H1 (cell line): ENCODE results near the gene TBC1D24. TPM values are rescaled to one million over a fixed set of nuclear protein-coding genes. Genes with fewer than 3 reads are reported as not detected.

Source experiments
- CTCF ChIA-PET: fragments of 300-600 bp; sonication (Branson Sonifier 250); formaldehyde crosslinking; loops from one replicate; lab custom pipeline; 2021; ENCODE audit not compliant: partially characterized antibody; lab: Charles Lee
- POLR2A ChIA-PET: fragments of 300-600 bp; sonication (Branson Sonifier 250); formaldehyde crosslinking; loops from one replicate; lab custom pipeline; 2021; ENCODE audit warnings: inconsistent platforms; ENCODE audit not compliant: partially characterized antibody; lab: Charles Lee
- DNase-seq, 2 experiments: peaks; one replicate each; pipeline versions ENCODE4 v3.0.0 to v3.0.0-alpha.2; 2010 to 2022; ENCODE audit warnings: low spot score in 2 of 2, low read depth in 1 of 2, mixed read lengths in 1 of 2
- FAIRE-seq: peaks from 2 replicates; lab custom pipeline; 2011; peaks lifted over from hg19 to GRCh38; lab: Jason Lieb, UNC
- H2AFZ ChIP-seq: 2 replicates; pipeline ENCODE4 v1.8.1; 2012; ENCODE audit warnings: low read length, inconsistent platforms
- H2AK5ac ChIP-seq: 2 replicates; pipeline ENCODE4 v1.6.1; 2013; ENCODE audit warnings: low read depth, low read length
- H2BK120ac ChIP-seq: replicated peaks from 2 replicates; pipeline ENCODE3; 2013; ENCODE audit warnings: low read depth, low read length, inconsistent platforms
- H2BK12ac ChIP-seq: 2 replicates; pipeline ENCODE4 v1.6.1; 2013; ENCODE audit warnings: low read depth, low read length
- H2BK15ac ChIP-seq: 2 replicates; pipeline ENCODE4 v1.6.1; 2013; ENCODE audit warnings: low read length
- H2BK20ac ChIP-seq: 2 replicates; pipeline ENCODE4 v1.6.1; 2013; ENCODE audit warnings: low read length
- H2BK5ac ChIP-seq: 2 replicates; pipeline ENCODE4 v1.6.1; 2013; ENCODE audit warnings: low read depth, low read length
- H3K14ac ChIP-seq: 2 replicates; pipeline ENCODE4 v1.6.1; 2013; ENCODE audit warnings: inconsistent platforms; ENCODE audit not compliant: insufficient read length
- H3K18ac ChIP-seq: 2 replicates; pipeline ENCODE4 v1.6.1; 2013; ENCODE audit warnings: low read length; ENCODE audit errors: extremely low read depth
- H3K23ac ChIP-seq: 2 replicates; pipeline ENCODE4 v1.6.1; 2013; ENCODE audit warnings: inconsistent platforms; ENCODE audit not compliant: insufficient read length
- H3K23me2 ChIP-seq: 2 replicates; pipeline ENCODE4 v1.6.1; 2013; ENCODE audit warnings: low read depth, low read length
- H3K27ac ChIP-seq: 2 replicates; pipeline ENCODE4 v1.6.1; 2011; ENCODE audit warnings: low read depth, low read length, inconsistent platforms
- H3K27me3 ChIP-seq, 4 experiments: replicated peaks in 1 of 4; 1 replicate in 1 of 4; 2 replicates in 3 of 4; pipeline versions ENCODE4 v1.6.1 to v1.8.1; 2011 to 2013; ENCODE audit warnings: low read length in 3 of 4, mild to moderate bottlenecking in 3 of 4, inconsistent platforms in 2 of 4, mixed read lengths in 2 of 4, moderate library complexity in 1 of 4; ENCODE audit not compliant: control insufficient read depth in 3 of 4, insufficient read depth in 3 of 4; ENCODE audit errors: extremely low read depth in 1 of 4
- H3K36me3 ChIP-seq, 4 experiments: 2 replicates each; pipeline versions ENCODE4 v1.6.1 to v1.8.1; 2011 to 2013; ENCODE audit warnings: mild to moderate bottlenecking in 4 of 4, low read length in 3 of 4, moderate library complexity in 2 of 4, control low read depth in 1 of 4, inconsistent platforms in 1 of 4; ENCODE audit not compliant: insufficient read depth in 4 of 4, control insufficient read depth in 2 of 4
- H3K4ac ChIP-seq: replicated peaks from 2 replicates; pipeline ENCODE3; 2013; ENCODE audit warnings: low read length, low read depth, mixed read lengths, inconsistent platforms; ENCODE audit not compliant: insufficient read length
- H3K4me1 ChIP-seq, 4 experiments: replicated peaks in 1 of 4; 1 replicate in 1 of 4; 2 replicates in 3 of 4; pipeline versions ENCODE4 v1.6.1 to v1.8.1; 2011 to 2013; ENCODE audit warnings: low read length in 3 of 4, inconsistent platforms in 2 of 4, mixed read lengths in 1 of 4; ENCODE audit not compliant: insufficient read depth in 4 of 4, control insufficient read depth in 3 of 4
- H3K4me2 ChIP-seq, 2 experiments: 2 replicates each; pipeline versions ENCODE4 v1.6.1 to v1.8.1; 2011 to 2013; ENCODE audit warnings: low read depth in 2 of 2, low read length in 2 of 2, control low read depth in 1 of 2, inconsistent platforms in 1 of 2, mild to moderate bottlenecking in 1 of 2; ENCODE audit not compliant: insufficient read depth in 1 of 2
- H3K4me3 ChIP-seq, 4 experiments: fragments of 200-600, 300-600 bp in 1 of 4; sonication (generic), shearing (Covaris generic), sonication (Bioruptor Twin) in 1 of 4; 2 replicates each; pipeline versions ENCODE4 v1.5.1 to v1.8.1; 2011 to 2016; ENCODE audit warnings: low read length in 4 of 4, low read depth in 3 of 4, control low read depth in 2 of 4, inconsistent platforms in 2 of 4, mild to moderate bottlenecking in 2 of 4, mixed read lengths in 1 of 4, moderate library complexity in 1 of 4; ENCODE audit not compliant: insufficient read depth in 2 of 4; ENCODE audit errors: extremely low read depth in 1 of 4
- H3K56ac ChIP-seq: replicated peaks from 2 replicates; pipeline ENCODE3; 2013; ENCODE audit warnings: low read depth, mild to moderate bottlenecking, mixed read lengths, low read length, inconsistent platforms; ENCODE audit not compliant: insufficient read length
- H3K79me1 ChIP-seq: 2 replicates; pipeline ENCODE4 v1.6.1; 2013; ENCODE audit warnings: low read depth, low read length, control low read depth
- H3K79me2 ChIP-seq, 2 experiments: 2 replicates each; pipeline versions ENCODE4 v1.6.1 to v1.8.1; 2012 to 2013; ENCODE audit warnings: low read length in 2 of 2, mild to moderate bottlenecking in 2 of 2, inconsistent platforms in 1 of 2; ENCODE audit not compliant: insufficient read depth in 2 of 2, control insufficient read depth in 1 of 2
- H3K9ac ChIP-seq, 4 experiments: replicated peaks in 1 of 4; 1 replicate in 1 of 4; 2 replicates in 3 of 4; pipeline versions ENCODE4 v1.6.1 to v1.8.1; 2011 to 2013; ENCODE audit warnings: low read depth in 3 of 4, low read length in 3 of 4, control low read depth in 2 of 4, mild to moderate bottlenecking in 2 of 4, moderate library complexity in 2 of 4, inconsistent platforms in 1 of 4; ENCODE audit errors: extremely low read depth in 1 of 4
- H3K9me3 ChIP-seq, 2 experiments: 2 replicates each; pipeline versions ENCODE4 v1.6.1 to v1.8.1; 2012 to 2013; ENCODE audit warnings: mild to moderate bottlenecking in 2 of 2, moderate library complexity in 2 of 2, control low read depth in 1 of 2, inconsistent platforms in 1 of 2, low read depth in 1 of 2, low read length in 1 of 2, mixed read lengths in 1 of 2; ENCODE audit not compliant: insufficient read depth in 2 of 2
- H4K20me1 ChIP-seq, 2 experiments: replicated peaks in 1 of 2; 2 replicates each; pipeline versions ENCODE3 to v1.8.1; 2011 to 2013; ENCODE audit warnings: inconsistent platforms in 2 of 2, low read length in 2 of 2, mild to moderate bottlenecking in 1 of 2; ENCODE audit not compliant: insufficient read depth in 2 of 2, control insufficient read depth in 1 of 2
- H4K5ac ChIP-seq: 2 replicates; pipeline ENCODE4 v1.6.1; 2013; ENCODE audit warnings: low read length, low read depth, mixed read lengths, inconsistent platforms; ENCODE audit not compliant: insufficient read length
- H4K8ac ChIP-seq: 2 replicates; pipeline ENCODE4 v1.8.0; 2013; ENCODE audit warnings: mild to moderate bottlenecking, moderate library complexity, low read length, inconsistent platforms; ENCODE audit not compliant: insufficient read depth; ENCODE audit errors: extremely low read depth
- H4K91ac ChIP-seq: replicated peaks from 2 replicates; pipeline ENCODE3; 2013; ENCODE audit warnings: low read length, mixed read lengths, inconsistent platforms; ENCODE audit not compliant: insufficient read length
- CHD1 ChIP-seq: IDR thresholded peaks from 2 replicates; pipeline ENCODE4 v1.6.1; 2012; ENCODE audit warnings: low read depth, low read length, improper control_type of control experiment
- EZH2 ChIP-seq: fragments of 200-600 bp; sonication (generic); IDR thresholded peaks from 2 replicates; pipeline ENCODE4 v1.7.1; 2012; ENCODE audit warnings: low read depth, mild to moderate bottlenecking, moderate library complexity, low read length, inconsistent platforms; ENCODE audit not compliant: severe bottlenecking
- GABPA ChIP-seq: IDR thresholded peaks from 2 replicates; pipeline ENCODE4 v1.6.1; 2011; ENCODE audit warnings: mild to moderate bottlenecking, low read length, moderate library complexity, borderline replicate concordance; ENCODE audit not compliant: insufficient read depth
- RXRA ChIP-seq: IDR thresholded peaks from 2 replicates; pipeline ENCODE4 v1.6.1; 2011; ENCODE audit warnings: low read depth, mild to moderate bottlenecking, low read length, moderate library complexity; ENCODE audit not compliant: insufficient read depth
- SAP30 ChIP-seq: fragments of 300-600 bp; sonication (generic); IDR thresholded peaks from 2 replicates; pipeline ENCODE4 v1.7.1; 2012; ENCODE audit warnings: low read length, moderate library complexity, mild to moderate bottlenecking, inconsistent platforms; ENCODE audit not compliant: insufficient read depth, insufficient replicate concordance
- SIRT6 ChIP-seq: IDR thresholded peaks from one replicate; pipeline ENCODE4 v1.7.1; 2012; ENCODE audit warnings: low read length, inconsistent platforms
- YY1 ChIP-seq: IDR thresholded peaks from 2 replicates; pipeline ENCODE4 v1.6.1; 2011; ENCODE audit warnings: low read depth, mild to moderate bottlenecking, low read length
- WGBS, 2 experiments: shearing (Covaris generic) in 1 of 2; methylation state at CpG; one replicate each; pipeline versions ENCODE4 v1.1.6 to v1.1.7; 2013 to 2015; ENCODE audit warnings: low lambda C conversion rate in 2 of 2, mixed read lengths in 2 of 2, inconsistent platforms in 1 of 2, low coverage in 1 of 2, missing lambda C conversion rate in 1 of 2; ENCODE audit not compliant: insufficient replicate concordance in 2 of 2, insufficient coverage in 1 of 2, insufficient read length in 1 of 2; ENCODE audit errors: extremely low coverage in 1 of 2, missing lambda C conversion rate in 1 of 2; 5-methylcytosine and 5-hydroxymethylcytosine counted together
- polyA plus RNA-seq, 7 experiments: library from polyadenylated mRNA; depleted of rRNA in 3 of 7; stranded (reverse) in 5 of 7; unstranded in 2 of 7; fragments of >200 nt in 5 of 7; fragments of 200-250 nt in 2 of 7; gene quantifications; 1 replicate in 5 of 7; 2 replicates in 1 of 7; 4 replicates in 1 of 7; pipeline versions ENCODE4 v1.2.1 to v1.2.3, GENCODE V29; 2011 to 2013; ENCODE audit warnings: missing spikeins in 2 of 7, mixed read lengths in 2 of 7
- total RNA-seq: library from RNA; stranded (reverse); fragmentation: NEBNext Ultra II Directional; extraction: Animal tissue kit (Norgen Biotek cat#: 25700); gene quantifications from 2 replicates; pipeline ENCODE4 v1.2.1, GENCODE V29; 2021

TBC1D24 gene
- total and polyA plus RNA-seq, 2 of the 8 experiments (the other 6 are each of a cell fraction or from before 2014, with no cell fraction given), result 8.7 to 21.5 TPM

DNA sequence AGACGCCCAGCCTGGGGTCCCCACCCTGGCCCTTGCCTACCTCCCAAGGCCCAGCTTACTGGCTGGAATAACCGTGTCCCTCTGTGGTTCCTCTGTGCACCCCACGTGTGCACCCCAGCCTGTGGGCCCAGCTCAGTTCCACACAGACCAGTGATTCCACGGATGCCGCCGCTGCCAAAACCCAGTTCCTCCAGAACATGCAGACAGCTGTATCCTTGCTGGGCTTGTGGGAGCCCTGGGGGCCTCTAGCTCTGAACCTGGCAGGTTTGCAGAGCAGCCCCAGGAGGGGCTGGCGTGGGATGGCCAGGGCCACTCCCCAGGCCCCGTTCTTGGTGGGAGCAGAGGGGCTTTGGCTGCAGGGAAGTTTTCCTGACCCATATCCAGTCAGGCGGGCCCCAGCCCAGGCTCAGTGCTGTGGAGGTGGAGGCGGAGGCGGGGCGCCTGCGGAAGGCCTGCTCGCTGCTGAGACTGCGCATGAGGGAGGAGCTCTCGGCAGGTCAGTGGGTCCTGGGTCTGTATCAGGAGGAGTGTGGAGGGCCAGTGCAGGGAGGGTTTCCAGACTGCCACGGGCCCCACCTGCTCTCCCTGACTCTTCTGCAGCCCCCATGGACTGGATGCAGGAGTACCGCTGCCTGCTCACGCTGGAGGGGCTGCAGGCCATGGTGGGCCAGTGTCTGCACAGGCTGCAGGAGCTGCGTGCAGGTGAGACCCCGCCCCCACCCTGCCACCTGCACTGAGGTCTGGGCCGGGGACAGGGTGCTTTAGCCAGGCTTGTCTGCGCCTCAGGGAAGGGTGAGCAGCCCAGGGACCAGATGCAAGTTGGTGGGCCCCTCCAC lies 12.7 kb upstream of the TBC1D24 start:
- Histone ChIP-seq H3K27ac (no peak overlapping the region), H2BK15ac (no peak overlapping the region), H4K8ac (no peak overlapping the region), H3K36me3 (peaks cover 0 to 16% (median 8%) of the 10 kb centered on the region in 4 experiments; a peak in 5 of 8 replicates), H2BK12ac (no peak overlapping the region), H3K18ac (no peak overlapping the region), H4K91ac (no peak overlapping the region), H2BK20ac (no peak overlapping the region), H3K56ac (no peak overlapping the region), H2AFZ (no peak overlapping the region), H4K20me1 (peaks cover 2 to 10% of the 10 kb centered on the region in 2 experiments), H3K23me2 (peaks cover 13% of the 10 kb centered on the region; the same call in 1 of the 2 replicates), H3K9me3 (no peaks in the 10 kb centered on the region), H3K27me3 (no peaks in the 10 kb centered on the region; a peak in 1 of 7 replicates), H2AK5ac (no peak overlapping the region), H3K23ac (no peak overlapping the region), H3K9ac (no peak overlapping the region), H3K4ac (no peak overlapping the region), H3K79me2 (peaks cover 0 to 6% of the 10 kb centered on the region in 2 experiments; a peak in 2 of 4 replicates), H2BK120ac (no peak overlapping the region), H4K5ac (no peak overlapping the region), H3K4me2 (no peak overlapping the region), H3K79me1 (peaks cover 10% of the 10 kb centered on the region), H3K14ac (no peak overlapping the region), H3K4me3 (no peak overlapping the region), H3K4me1 (peaks cover 0 to 20% (median 17%) of the 10 kb centered on the region in 4 experiments; a peak in 6 of 7 replicates), H2BK5ac (no peak overlapping the region)
- ChIA-PET POLR2A (interaction anchor here (0.6 to 1.6 kb wide), 4 partner anchors 20 to 435 kb away, joined by 3 read pairs; partner anchors contain the start of gene NHERF2), CTCF (interaction anchor here (0.7 to 3.1 kb wide), 5 partner anchors 8 to 166 kb away, joined by 3 to 18 read pairs (median 3); partner anchors contain the start of gene NTN3)
- WGBS, 2 experiments, result 97% methylated on average over 21 of the region's 23 CpGs; no CpG with 5 or more reads in 1 of the 2 experiments
- FAIRE-seq, result no peak
- no peak for DNase-seq
- no peak for TF ChIP-seq GABPA
- no peak for TF ChIP-seq SIRT6
- no peak for TF ChIP-seq YY1
- TF ChIP-seq CHD1, result no peak
- no peak for TF ChIP-seq SAP30
- TF ChIP-seq RXRA, result no peak
- no peak for TF ChIP-seq EZH2
